ENCODE results near the gene PLOD1. TPM values are rescaled to one million over a fixed set of nuclear protein-coding genes. Genes with fewer than 3 reads are reported as not detected.
"Not testable (repeated sequence)": the region's sequence is repeated elsewhere in the genome, so short reads cannot be mapped to it uniquely, and the experiment has no call there.

Gene PLOD1
- total RNA-seq, 1 experiment from 2014 or later, result 107 TPM

GRCh38 chr1:11912482-11913216, 21.9 kb upstream of the PLOD1 start:
- DNase-seq (ENCODE audit: low read depth), result not testable (repeated sequence)

GRCh38 chr1:11913291-11913690, 21.2 kb upstream of the PLOD1 start:
- DNase-seq (ENCODE audit: low read depth), result no peak

- no peak for DNase-seq (ENCODE audit: low read depth)
These were observed 20.5 kb upstream of the PLOD1 start for GRCh38 chr1:11914024-11914423.

- peak; percentile 90 for DNase-seq (ENCODE audit: low read depth)
These were observed 15.6 kb upstream of the PLOD1 start for GRCh38 chr1:11918799-11919519.

GRCh38 chr1:11919621-11920020, 14.9 kb upstream of the PLOD1 start:
- no peak for DNase-seq (ENCODE audit: low read depth)

- no peak for DNase-seq (ENCODE audit: low read depth)
These were observed 14.1 kb upstream of the PLOD1 start for GRCh38 chr1:11920239-11920903.

- DNase-seq (ENCODE audit: low read depth), result no peak
These were observed 13.5 kb upstream of the PLOD1 start for GRCh38 chr1:11921022-11921421.

- DNase-seq (ENCODE audit: low read depth), result no peak
These were observed 11.3 kb upstream of the PLOD1 start for GRCh38 chr1:11923069-11923826.

GRCh38 chr1:11923827-11924113, 10.7 kb upstream of the PLOD1 start:
- no peak for DNase-seq (ENCODE audit: low read depth)

GRCh38 chr1:11924334-11925195, 10.0 kb upstream of the PLOD1 start:
- no peak for DNase-seq (ENCODE audit: low read depth)

GRCh38 chr1:11925196-11925937, 9.2 kb upstream of the PLOD1 start:
- not testable (repeated sequence) for DNase-seq (ENCODE audit: low read depth)

- peak; percentile 14 for DNase-seq (ENCODE audit: low read depth)
These were observed 8.6 kb upstream of the PLOD1 start for GRCh38 chr1:11925938-11926292.

- no peak for DNase-seq (ENCODE audit: low read depth)
These were observed 6.5 kb upstream of the PLOD1 start for GRCh38 chr1:11927866-11928592.

- peak; percentile 51 for DNase-seq (ENCODE audit: low read depth)
These were observed 4.7 kb upstream of the PLOD1 start for GRCh38 chr1:11929849-11930248.

- DNase-seq (ENCODE audit: low read depth), result peak; percentile 71
These were observed 3.7 kb upstream of the PLOD1 start for GRCh38 chr1:11930571-11931445.

- DNase-seq (ENCODE audit: low read depth), result no peak
These were observed 2.7 kb upstream of the PLOD1 start for GRCh38 chr1:11931845-11932244.

- DNase-seq (ENCODE audit: low read depth), result no peak
These were observed 518 bp downstream of the PLOD1 start for GRCh38 chr1:11935057-11935412.

- not testable (repeated sequence) for DNase-seq (ENCODE audit: low read depth)
These were observed 1.2 kb downstream of the PLOD1 start for GRCh38 chr1:11935733-11936132.
